Heart right ventricle (tissue), 16 donors: Measurements from ENCODE around the gene RAB9A. TPM values are rescaled to one million over a fixed set of nuclear protein-coding genes. Genes with fewer than 3 reads are reported as not detected.

Experiments used
- ATAC-seq, 8 donors: fragments of 200-7000 bp; cut with Tn5 transposase; one replicate each; pipeline ENCODE4 v1.9.1; 2020; ENCODE audit warnings: mild to moderate bottlenecking in 8 of 8, moderate library complexity in 8 of 8, moderate number of reproducible peaks in 1 of 8
- DNase-seq, 2 donors: peaks; one replicate each; pipeline ENCODE4 v3.0.0-alpha.2; 2020
- H3K27ac ChIP-seq, 10 donors: fragments of 200-600 bp; sonication (generic) in 2 of 10; one replicate each; pipeline versions ENCODE4 v1.5.0 to v1.8.0; 2020 to 2022; ENCODE audit warnings: mild to moderate bottlenecking in 3 of 10
- H3K27me3 ChIP-seq, 7 donors: fragments of 200-600 bp; one replicate each; pipeline ENCODE4 v1.8.0; 2021 to 2022; ENCODE audit warnings: mild to moderate bottlenecking in 2 of 7
- H3K36me3 ChIP-seq, 9 donors: fragments of 200-600 bp; sonication (generic) in 1 of 9; one replicate each; pipeline versions ENCODE4 v1.5.0 to v1.8.0; 2020 to 2022; ENCODE audit warnings: mild to moderate bottlenecking in 2 of 9
- H3K4me1 ChIP-seq, 9 donors: fragments of 200-600 bp; sonication (generic) in 1 of 9; one replicate each; pipeline versions ENCODE4 v1.5.0 to v1.8.0; 2020 to 2022; ENCODE audit warnings: mild to moderate bottlenecking in 4 of 9
- H3K4me3 ChIP-seq, 10 donors: fragments of 200-600 bp; sonication (generic) in 2 of 10; one replicate each; pipeline versions ENCODE4 v1.5.0 to v1.8.0; 2020 to 2022; ENCODE audit warnings: mild to moderate bottlenecking in 7 of 10, moderate library complexity in 2 of 10
- H3K9me3 ChIP-seq, 11 donors: fragments of 200-600 bp in 10 of 11; sonication (generic) in 2 of 11; one replicate each; pipeline versions ENCODE4 v1.5.0 to v1.8.0; 2013 to 2022; ENCODE audit warnings: mild to moderate bottlenecking in 2 of 11, control low read depth in 1 of 11, moderate library complexity in 1 of 11
- CTCF ChIP-seq, 9 donors: fragments of 200-600 bp; sonication (generic) in 2 of 9; IDR thresholded peaks; one replicate each; pipeline versions ENCODE4 v1.5.0 to v1.8.0; 2021 to 2022; ENCODE audit warnings: antibody characterized with exemption in 9 of 9, mild to moderate bottlenecking in 5 of 9, moderate library complexity in 1 of 9
- WGBS, 2 donors: extraction: QIAGEN DNeasy Blood & Tissue Kit; methylation state at CpG; one replicate each; pipeline ENCODE4 v1.1.7; 2013; ENCODE audit warnings: inconsistent platforms in 1 of 2; 5-methylcytosine and 5-hydroxymethylcytosine counted together
- intact Hi-C, 10 donors: fragments of 100-400 bp; cut with DNase I; formaldehyde crosslinking; loops; one replicate each; pipeline versions ENCODE4 v1.11.1 to v1.14.2; 2022
- polyA plus RNA-seq, 2 donors: library from polyadenylated mRNA; stranded (reverse); fragments of 200-250 nt; gene quantifications; one replicate each; pipeline ENCODE4 v1.2.3, GENCODE V29; 2013
- total RNA-seq, 10 donors: library from RNA; stranded (reverse); fragmentation: NEBNext Ultra II Directional in 3 of 10; extraction: Animal tissue kit (Norgen Biotek cat#: 25700) in 3 of 10; gene quantifications; one replicate each; pipeline versions ENCODE4 v1.2.1 to v1.2.4, GENCODE V29; 2021 to 2023
- donor health status: Arrhythmogenic right ventricular cardiomyopathy.
- donor health status: ischemic (EF 13 %, LVEDD 7.1; RV severe dilation, severe dysfunction).
- donor health status: healthy with polysubstance abuse.
- donor health status: DM: no; HTN: yes; CAD: no.
- donor health status: DM: no; HTN: no; CAD: no.
- donor health status: ischemic (EF 25% LVEDD 6.9; RV normal size, moderate dysfunction).
- donor health status: ischemic (EF 25% LVEDD 5.7; RV mildly dilated, moderate dysfunction).
- donor health status: healthy.
- donor health status: DM: yes; HTN: yes; CAD: no.
- donor health status: Ischemic cardiomyopathy.
- donor health status: ischemic (EF 35%, LVEDD 5.7; RV mildly dilated, moderate dysfunction).
- donor health status: nonischemic (EF 11% LVEDD 7.7; RV severe dilation, severe dysfunction).
- donor health status: DM: yes; HTN: yes; CAD: no.
- donor health status: PGD.
- donor health status: ischemic (EF 29% LVEDD 5.4; RV normal size, mild dysfunction).
- donor health status: nonischemic (EF 23%, LVEDD 6.1; RV moderate dilation, normal function).

RAB9A gene
- total and polyA plus RNA-seq, 12 donors = 5.1 to 28.9 (median 19.5) TPM

GRCh38 chrX:13651150-13651549 is 37.8 kb upstream of the RAB9A start:
- intact Hi-C loops = loop anchor here in 4 of 10 donors (5.0 to 10.0 kb wide), 3 partner anchors 81 to 374 kb away; partner anchors contain the start of genes OFD1 (in 2 of the 4), TRAPPC2 (in 2 of the 4) and GEMIN8 (in 1 of the 4)
- no peak for TF ChIP-seq CTCF (IDR thresholded peaks at IDR 0.05)

GRCh38 chrX:13652287-13652793 is 36.6 kb upstream of the RAB9A start:
- intact Hi-C loops = loop anchor here in 4 of 10 donors (5.0 to 10.0 kb wide), 3 partner anchors 80 to 372 kb away; partner anchors contain the start of genes OFD1 (in 2 of the 4), TRAPPC2 (in 2 of the 4) and GEMIN8 (in 1 of the 4)
- ATAC-seq (no peak), DNase-seq (no peak)
- peaks cover 0 to 43% (median 0%) of the 10 kb centered on the region in 7 donors for H3K27me3 ChIP-seq
- TF ChIP-seq CTCF (IDR thresholded peaks at IDR 0.05) = no peak
- no peaks in the 10 kb centered on the region for H3K9me3 ChIP-seq
- peak overlapping the region; percentile 6 to 73 (median 66) for H3K4me3 ChIP-seq
- peaks cover 0 to 18% (median 0%) of the 10 kb centered on the region in 9 donors for H3K36me3 ChIP-seq
- 42 to 68% methylated on average over 7 of the region's 7 CpGs for WGBS, 2 donors
- peak overlapping the region in 9 of 10 donors; percentile 82 to 96 (median 94) for H3K27ac ChIP-seq
- H3K4me1 ChIP-seq = peaks cover 0 to 32% (median 12%) of the 10 kb centered on the region in 9 donors

More at GRCh38 chrX:13651150-13651549, 37.8 kb upstream of the RAB9A start:
- H3K27me3 ChIP-seq = peaks cover 0 to 53% (median 0%) of the 10 kb centered on the region in 7 donors
- H3K9me3 ChIP-seq = no peaks in the 10 kb centered on the region
- H3K4me1 ChIP-seq = peaks cover 0 to 33% (median 12%) of the 10 kb centered on the region in 9 donors
- H3K27ac ChIP-seq = no peak overlapping the region
- H3K36me3 ChIP-seq = peaks cover 0 to 8% (median 0%) of the 10 kb centered on the region in 9 donors
- DNase-seq = no peak
- 62 to 97% methylated on average over 3 of the region's 3 CpGs for WGBS, 2 donors
- H3K4me3 ChIP-seq = no peak overlapping the region
- no peak for ATAC-seq

- 0 to 1% methylated on average over 45 to 54 of the region's 54 CpGs for WGBS, 2 donors
- TF ChIP-seq CTCF (IDR thresholded peaks at IDR 0.05) = no peak
- peaks cover 0 to 18% (median 0%) of the 10 kb centered on the region in 9 donors for H3K36me3 ChIP-seq
- peaks cover 0 to 35% (median 0%) of the 10 kb centered on the region in 7 donors for H3K27me3 ChIP-seq
- ATAC-seq = peak; percentile 99 to 100 (median 100)
- peak within 1 kb of the TSS; percentile 43 to 73 (median 66) for H3K4me3 ChIP-seq
- intact Hi-C loops = loop anchor here in 4 of 10 donors (5.0 to 10.0 kb wide), 3 partner anchors 79 to 372 kb away; partner anchors contain the start of genes OFD1 (in 2 of the 4), TRAPPC2 (in 2 of the 4) and GEMIN8 (in 1 of the 4)
- peak; percentile 93 to 94 for DNase-seq
- H3K4me1 ChIP-seq = peaks cover 0 to 26% (median 12%) of the 10 kb centered on the region in 9 donors
- H3K27ac ChIP-seq = peak within 1 kb of the TSS; percentile 87 to 96 (median 94)
- H3K9me3 ChIP-seq = no peaks in the 10 kb centered on the region
Measured at GRCh38 chrX:13652850-13653693, 35.9 kb upstream of the RAB9A start, which contains the start of gene TCEANC. Gene TCEANC, plus strand, starts transcription at chrX:13653141. Its CDS starts 9,368 bp downstream, at chrX:13662509.

GRCh38 chrX:13654116-13654515 is 34.8 kb upstream of the RAB9A start:
- peaks cover 0 to 25% (median 0%) of the 10 kb centered on the region in 7 donors for H3K27me3 ChIP-seq
- peak overlapping the region in 9 of 10 donors; percentile 43 to 73 (median 66) for H3K4me3 ChIP-seq
- ATAC-seq = no peak
- intact Hi-C loops = loop anchor here in 4 of 10 donors (5.0 to 10.0 kb wide), 3 partner anchors 78 to 371 kb away; partner anchors contain the start of genes OFD1 (in 2 of the 4), TRAPPC2 (in 2 of the 4) and GEMIN8 (in 1 of the 4)
- peaks cover 0 to 27% (median 12%) of the 10 kb centered on the region in 9 donors for H3K4me1 ChIP-seq
- H3K9me3 ChIP-seq = no peaks in the 10 kb centered on the region
- H3K36me3 ChIP-seq = peaks cover 0 to 18% (median 0%) of the 10 kb centered on the region in 9 donors
- no peak for TF ChIP-seq CTCF (IDR thresholded peaks at IDR 0.05)
- peak overlapping the region in 8 of 10 donors; percentile 87 to 96 (median 94) for H3K27ac ChIP-seq
- no peak for DNase-seq
